Hematopoietic multipotent progenitor cell treated with erythropoietin and hydrocortisone succinate and interleukin-3 and kit ligand, for 4 days (in vitro differentiated cells): Measurements from ENCODE around the gene JMJD7.

Source experiments
- DNase-seq: peaks from one replicate; pipeline ENCODE4 v3.0.0-alpha.2; 2015

The JMJD7 gene

GRCh38 chr15:41866872-41867579, 39.1 kb downstream of the JMJD7 start:
- no peak for DNase-seq

DNA sequence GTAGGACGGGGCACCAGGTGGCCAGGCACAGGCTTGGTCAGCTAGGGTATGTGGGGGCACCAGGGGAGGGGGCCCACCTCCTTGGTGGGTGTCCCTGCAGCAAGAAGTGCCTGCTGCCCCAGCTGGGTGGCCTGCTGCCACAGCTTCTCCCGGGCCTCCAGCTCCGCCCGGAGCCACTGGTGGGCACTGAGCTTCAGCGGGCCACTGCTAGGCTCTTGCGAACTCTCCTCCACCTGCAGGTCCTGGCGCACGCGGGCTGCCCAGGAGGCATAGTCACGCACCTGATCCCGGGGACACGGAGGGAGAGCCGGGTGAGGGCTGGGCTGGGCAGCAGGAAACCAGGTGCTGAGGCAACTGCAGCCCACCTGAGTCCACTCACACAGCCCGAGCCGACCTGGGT, 40.4 kb downstream of the JMJD7 start:
- no peak for DNase-seq

DNA sequence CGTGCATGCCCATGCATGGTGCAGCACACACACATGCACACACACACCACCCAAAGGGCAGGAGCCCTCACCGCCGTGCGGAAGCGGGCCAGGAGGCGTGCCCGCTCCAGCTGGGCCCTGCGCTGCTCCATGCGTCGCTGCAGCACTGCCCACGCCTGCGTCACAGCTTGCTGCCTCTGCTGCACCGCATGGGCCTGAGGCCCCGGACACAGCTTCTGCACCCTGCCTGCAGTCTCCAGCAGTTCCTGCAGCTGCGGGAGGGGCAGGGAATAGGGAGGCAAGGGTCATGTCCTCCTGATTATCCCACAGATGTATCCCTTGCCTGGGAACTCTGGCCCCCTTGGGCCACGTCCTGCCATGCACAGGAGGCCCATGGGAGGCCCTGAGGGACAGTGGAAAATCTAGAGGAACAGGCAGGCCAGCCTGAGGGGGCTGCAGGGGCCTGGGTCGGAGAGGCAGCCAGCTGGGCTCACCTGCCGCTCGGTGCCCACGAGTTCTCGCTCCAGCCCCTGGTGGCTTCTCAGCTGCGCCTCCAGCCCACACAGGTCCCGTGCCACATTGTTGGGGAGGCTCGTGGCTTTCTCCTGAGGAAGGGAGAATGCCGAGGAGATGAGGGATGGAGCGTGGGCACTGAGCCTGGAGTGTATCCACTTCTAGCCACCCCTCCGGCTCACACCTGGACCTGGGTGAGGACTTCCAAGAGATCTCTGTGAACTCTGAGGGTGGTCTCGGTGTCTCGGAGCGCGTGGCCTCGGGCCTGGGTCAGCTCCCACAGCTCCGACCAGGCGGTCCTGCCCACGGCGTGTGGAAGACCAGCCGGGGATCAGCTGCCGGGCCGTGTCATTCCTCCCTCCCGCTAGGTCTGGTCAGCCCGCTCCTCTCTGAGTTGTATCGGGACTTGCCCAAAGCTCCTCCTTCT, 42.1 kb downstream of the JMJD7 start:
- DNase-seq = no peak

DNA sequence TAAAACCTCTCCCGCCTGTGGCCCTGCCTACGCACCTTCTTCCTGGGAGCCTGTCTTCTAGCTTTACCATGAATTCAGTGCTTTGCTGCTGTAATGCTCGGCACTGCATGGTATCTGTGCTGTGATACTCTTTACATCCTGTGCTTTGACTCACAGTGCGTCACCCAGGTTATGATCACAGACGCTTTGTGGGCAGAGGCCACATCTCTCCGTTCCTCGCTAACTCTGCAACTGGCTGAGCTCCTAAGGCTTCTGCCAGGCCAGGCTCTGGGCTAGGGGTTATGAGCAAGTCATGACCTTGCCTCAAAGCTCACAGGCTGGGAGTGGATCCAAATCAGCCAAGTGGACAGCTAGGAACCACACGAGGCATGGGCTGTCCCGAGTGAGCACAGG, 42.8 kb downstream of the JMJD7 start:
- DNase-seq = no peak

DNA sequence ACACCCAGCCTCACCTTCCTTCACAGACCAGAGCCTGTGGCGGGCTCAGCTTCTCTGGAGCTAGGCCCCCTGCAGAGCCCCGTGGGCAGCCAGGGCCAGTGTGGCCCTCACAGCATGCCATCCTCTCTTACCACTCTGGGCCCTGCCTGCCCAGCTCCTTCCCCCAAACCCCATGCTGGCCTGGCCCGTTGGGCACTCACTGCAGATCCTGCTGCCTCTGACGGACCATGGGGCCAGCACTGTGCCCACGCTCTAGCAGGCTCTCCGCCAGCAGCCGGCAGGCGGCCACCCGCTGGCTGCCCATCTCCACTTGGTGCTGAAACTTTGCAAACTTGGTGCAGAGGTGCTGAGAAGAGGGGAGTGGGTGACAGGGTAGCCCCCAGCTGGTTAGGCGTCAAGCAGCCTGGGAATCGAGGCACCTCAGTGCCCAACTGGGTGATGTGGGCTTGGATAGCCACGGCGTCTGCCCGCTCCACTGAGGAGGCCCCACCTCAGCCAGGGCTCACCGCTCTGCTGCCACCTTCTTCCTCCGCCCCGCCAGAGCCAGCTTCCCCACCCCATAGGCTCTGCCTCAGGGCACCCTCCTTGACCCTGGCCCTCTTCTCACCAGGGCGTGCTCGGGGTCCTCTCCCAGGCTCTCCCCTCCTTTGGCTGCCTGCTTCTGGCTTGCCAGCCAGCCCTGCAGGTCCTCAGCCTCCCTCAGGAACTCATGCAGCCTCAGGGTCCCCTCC, 43.4 kb downstream of the JMJD7 start:
- no peak for DNase-seq

GRCh38 chr15:41872166-41872747, 44.4 kb downstream of the JMJD7 start:
- no peak for DNase-seq

GRCh38 chr15:41873711-41874110, 45.8 kb downstream of the JMJD7 start:
- no peak for DNase-seq

DNA sequence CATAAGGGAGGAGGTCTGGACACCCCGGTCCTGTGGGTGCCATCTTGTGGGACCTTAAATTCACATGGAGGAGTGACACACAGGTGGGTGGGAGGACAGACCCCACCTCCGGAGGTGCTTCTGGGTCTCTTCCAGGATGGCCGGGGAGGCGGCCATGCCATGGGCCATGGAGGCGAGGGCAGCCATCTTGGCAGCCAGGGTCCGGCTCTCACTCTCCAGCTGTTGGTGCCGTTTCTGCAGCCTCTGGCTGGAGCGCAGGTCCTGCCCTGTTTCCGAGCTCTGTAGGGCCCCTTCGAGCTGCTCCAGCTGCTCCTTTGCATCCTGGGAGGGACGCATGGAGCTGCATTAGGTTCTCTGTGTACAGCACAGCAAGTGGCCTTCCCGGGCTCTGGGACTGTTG, 46.8 kb downstream of the JMJD7 start:
- DNase-seq = no peak

- no peak for DNase-seq
Measured at GRCh38 chr15:41876007-41876406, 48.1 kb downstream of the JMJD7 start.

GRCh38 chr15:41876689-41877088, 48.8 kb downstream of the JMJD7 start:
- no peak for DNase-seq

GRCh38 chr15:41877631-41878354, 49.9 kb downstream of the JMJD7 start:
- DNase-seq = no peak

DNA sequence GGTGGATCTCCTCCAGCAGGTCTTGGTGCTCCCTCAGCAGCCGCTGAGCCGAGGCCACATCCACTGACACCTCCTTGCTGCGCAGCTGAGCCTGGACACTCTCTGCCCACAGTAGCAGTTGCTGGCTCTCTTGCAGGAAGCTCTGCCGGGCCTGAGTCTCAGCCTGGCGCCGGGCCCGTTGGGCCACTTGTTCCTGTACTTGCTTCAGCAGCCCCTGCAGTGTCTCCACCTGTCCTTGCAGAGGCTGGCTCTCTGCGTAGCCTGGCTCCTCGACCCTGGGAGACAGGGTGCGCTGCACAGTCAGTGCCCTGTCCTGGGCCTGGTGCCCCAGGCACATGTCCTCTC, 50.4 kb downstream of the JMJD7 start:
- DNase-seq = no peak

GRCh38 chr15:41879321-41879845, 51.5 kb downstream of the JMJD7 start:
- DNase-seq = no peak

DNA sequence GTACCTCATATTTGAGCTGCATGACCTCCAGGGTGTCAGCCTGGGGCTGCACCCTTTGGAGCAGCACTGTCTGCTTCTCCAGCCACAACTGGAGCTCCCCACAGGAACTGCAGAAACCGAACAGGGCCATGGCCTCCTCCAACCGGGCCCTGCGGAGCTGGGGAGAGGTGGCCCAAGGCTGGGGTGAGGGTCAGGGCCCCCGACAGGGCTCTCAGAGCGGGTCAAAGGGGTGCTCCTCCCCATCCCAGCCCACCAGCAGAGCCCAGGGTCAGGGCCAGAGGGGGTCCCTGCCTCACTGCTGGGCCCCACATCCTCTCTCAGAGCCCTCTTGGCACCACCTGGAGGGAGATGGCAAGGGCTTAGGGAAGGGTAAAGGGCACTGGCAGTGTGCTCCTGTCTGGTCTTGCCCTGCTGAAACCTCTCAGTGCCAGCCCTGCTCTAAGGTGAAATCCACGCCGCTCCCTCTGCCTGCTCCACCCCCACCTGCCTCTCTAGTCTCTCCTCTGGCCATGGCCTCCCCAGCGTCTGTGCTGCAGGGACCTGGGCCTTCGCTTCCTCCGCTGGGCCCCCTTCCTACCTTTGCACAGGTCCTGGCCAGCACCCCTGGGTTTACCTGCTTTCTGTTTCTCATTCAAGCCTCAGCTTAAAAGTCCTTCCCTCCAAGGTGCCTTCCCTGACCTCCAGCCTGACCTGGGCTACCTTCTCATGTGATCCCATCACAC, 52.4 kb downstream of the JMJD7 start:
- no peak for DNase-seq

GRCh38 chr15:41881086-41881485, 53.2 kb downstream of the JMJD7 start:
- no peak for DNase-seq

DNA sequence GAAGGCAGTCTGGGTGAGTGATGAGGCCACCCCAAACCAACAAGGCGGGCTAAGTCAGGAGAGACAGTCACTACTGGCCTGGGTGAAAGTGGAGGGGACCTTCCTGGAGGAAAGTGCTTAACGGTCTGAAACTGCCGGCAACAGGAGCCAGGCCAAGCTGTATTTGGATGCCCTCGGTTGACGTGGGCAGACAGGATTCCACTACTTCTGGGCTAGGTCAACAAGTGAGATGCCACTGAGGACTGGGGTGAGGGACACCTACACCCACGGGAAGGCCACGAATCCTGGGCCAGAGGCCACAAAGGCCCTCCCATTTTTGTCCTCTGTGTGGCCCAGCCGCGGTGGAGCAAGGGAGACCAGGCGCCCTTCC, 53.6 kb downstream of the JMJD7 start:
- no peak for DNase-seq

DNA sequence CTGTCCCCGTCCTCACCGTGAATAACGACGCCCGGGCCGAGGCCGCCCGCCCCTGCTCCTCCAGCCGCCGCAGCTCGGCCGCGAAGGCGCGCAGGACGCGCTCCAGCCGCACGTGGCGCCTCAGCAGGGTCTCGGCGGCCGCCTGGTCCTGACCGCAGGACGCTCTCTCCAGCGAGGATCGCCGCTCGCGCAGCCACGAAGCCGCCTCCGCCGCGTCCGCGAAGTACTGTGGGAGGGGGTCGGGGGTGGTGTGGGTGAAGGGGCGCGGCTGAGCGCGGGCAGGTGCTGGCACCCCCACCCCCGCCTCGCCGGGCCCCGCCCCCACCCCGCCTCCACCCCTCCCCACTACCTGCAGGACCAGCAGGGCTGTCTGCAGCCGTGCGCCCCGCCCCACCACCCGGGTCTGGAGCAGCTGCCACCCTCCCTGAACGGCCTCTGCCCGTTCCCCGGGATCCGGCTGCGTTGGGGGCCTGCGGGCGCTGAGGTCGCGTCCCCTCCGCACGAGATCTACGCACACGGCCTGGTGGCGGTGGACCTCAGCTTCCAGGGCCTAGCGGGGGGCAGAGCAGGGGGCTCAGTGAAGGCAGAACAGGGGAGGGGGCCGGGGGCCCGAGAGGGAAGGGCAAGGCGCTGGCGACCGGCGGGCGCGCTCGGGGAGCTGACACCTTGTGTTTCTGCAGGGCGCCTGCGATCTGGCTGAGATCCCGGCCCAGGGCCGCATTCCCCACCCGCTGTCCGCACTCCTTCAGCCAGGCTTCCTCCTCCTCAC, 54.2 kb downstream of the JMJD7 start:
- peak; percentile 25 for DNase-seq

DNA sequence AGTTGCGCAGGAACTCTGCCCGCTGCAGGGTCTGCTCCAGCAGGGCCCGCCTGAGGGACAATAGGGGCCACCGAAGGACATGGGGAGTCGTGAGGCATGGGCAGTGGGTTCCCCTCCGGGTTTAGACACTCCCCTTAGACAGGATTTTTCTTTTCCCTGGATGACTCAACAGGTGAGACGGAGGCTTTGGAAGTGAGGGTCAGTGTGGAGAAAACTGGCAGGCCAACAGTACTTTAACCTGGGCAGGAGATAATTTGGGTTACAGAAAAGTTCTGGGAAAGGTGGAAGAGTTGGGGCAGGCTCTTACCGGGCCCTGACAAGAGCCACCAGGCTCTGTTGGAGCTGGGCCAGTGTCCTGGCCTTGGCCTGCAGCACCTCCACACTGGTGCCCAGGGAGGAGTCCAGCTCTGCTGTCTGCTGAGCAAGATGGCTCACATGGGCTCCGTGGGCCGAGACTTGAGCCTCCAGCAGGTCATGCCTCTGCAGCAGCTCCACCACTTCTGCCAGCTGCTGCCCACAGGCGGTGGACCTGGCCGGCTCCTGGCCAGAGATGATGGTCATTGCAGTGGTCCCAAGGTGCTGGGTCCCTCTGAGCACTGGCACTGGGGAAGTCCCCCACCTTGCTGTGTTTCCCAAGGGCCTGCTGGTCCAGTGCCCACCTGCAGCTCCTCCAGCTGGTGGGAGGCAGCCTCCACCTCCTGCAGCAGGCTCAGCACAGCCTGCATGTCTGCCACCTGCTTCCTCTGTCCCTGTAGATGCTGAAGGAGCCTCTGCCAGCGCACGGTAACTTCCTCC, 55.0 kb downstream of the JMJD7 start:
- peak; percentile 35 for DNase-seq

DNA sequence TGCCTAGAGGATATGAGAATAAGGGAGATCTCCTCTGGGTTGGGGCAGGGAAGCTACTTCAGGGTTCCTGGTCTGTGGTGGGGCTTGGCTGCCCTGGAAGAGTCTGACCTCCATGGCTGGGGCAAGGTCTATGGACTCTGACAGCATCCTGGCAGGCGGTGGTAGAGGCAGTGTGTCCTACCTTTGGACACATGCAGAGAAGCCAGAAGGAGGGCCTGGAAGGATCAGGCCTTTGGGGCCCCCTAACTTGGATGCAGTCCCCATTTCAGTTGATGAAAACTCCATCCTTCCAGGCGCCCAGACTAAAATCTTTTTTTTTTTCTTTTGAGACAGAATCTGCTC, 55.6 kb downstream of the JMJD7 start:
- no peak for DNase-seq

- DNase-seq = no peak
Measured at GRCh38 chr15:41884458-41884857, 56.6 kb downstream of the JMJD7 start.
